ENCODE data around the gene OSBPL6.
"Not testable (repeated sequence)": the region's sequence is repeated elsewhere in the genome, so short reads cannot be mapped to it uniquely, and the experiment has no call there.

The OSBPL6 gene

GRCh38 chr2:178315488-178315948 is 121.2 kb downstream of the OSBPL6 start:
- Histone ChIP-seq H3K4me3 (IDR thresholded peaks at IDR 0.05; ENCODE audit: insufficient read depth, low read depth, low read length) (no peak overlapping the region), H3K4me1 (ENCODE audit: low read depth, poor library complexity, severe bottlenecking) (no peaks in the 10 kb centered on the region), H3K4me2 (no peak overlapping the region), H4K20me1 (ENCODE audit: insufficient read depth) (no peaks in the 10 kb centered on the region), H3K79me2 (ENCODE audit: insufficient read depth, low read depth) (no peaks in the 10 kb centered on the region), H3K27me3 (ENCODE audit: insufficient read depth, low read depth) (no peaks in the 10 kb centered on the region), H3K9ac (no peak overlapping the region), H3K36me3 (ENCODE audit: insufficient read depth) (no peaks in the 10 kb centered on the region), H3K27ac (no peak overlapping the region), H2AFZ (ENCODE audit: low read depth) (no peak overlapping the region)
- TF ChIP-seq, protein P1, sequence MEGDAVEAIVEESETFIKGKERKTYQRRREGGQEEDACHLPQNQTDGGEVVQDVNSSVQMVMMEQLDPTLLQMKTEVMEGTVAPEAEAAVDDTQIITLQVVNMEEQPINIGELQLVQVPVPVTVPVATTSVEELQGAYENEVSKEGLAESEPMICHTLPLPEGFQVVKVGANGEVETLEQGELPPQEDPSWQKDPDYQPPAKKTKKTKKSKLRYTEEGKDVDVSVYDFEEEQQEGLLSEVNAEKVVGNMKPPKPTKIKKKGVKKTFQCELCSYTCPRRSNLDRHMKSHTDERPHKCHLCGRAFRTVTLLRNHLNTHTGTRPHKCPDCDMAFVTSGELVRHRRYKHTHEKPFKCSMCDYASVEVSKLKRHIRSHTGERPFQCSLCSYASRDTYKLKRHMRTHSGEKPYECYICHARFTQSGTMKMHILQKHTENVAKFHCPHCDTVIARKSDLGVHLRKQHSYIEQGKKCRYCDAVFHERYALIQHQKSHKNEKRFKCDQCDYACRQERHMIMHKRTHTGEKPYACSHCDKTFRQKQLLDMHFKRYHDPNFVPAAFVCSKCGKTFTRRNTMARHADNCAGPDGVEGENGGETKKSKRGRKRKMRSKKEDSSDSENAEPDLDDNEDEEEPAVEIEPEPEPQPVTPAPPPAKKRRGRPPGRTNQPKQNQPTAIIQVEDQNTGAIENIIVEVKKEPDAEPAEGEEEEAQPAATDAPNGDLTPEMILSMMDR (conservative IDR thresholded peaks at IDR 0.05; ENCODE audit: low read depth, low read length), result no peak

GRCh38 chr2:178317811-178318210 is 123.5 kb downstream of the OSBPL6 start:
- no peaks in the 10 kb centered on the region for H3K36me3 ChIP-seq (ENCODE audit: insufficient read depth)
- H3K27me3 ChIP-seq (ENCODE audit: insufficient read depth, low read depth), result no peaks in the 10 kb centered on the region
- no peak overlapping the region for H3K9ac ChIP-seq
- no peak overlapping the region for H3K4me2 ChIP-seq
- H3K4me3 ChIP-seq (IDR thresholded peaks at IDR 0.05; ENCODE audit: insufficient read depth, low read depth, low read length), result no peak overlapping the region
- no peaks in the 10 kb centered on the region for H4K20me1 ChIP-seq (ENCODE audit: insufficient read depth)
- H3K79me2 ChIP-seq (ENCODE audit: insufficient read depth, low read depth), result no peaks in the 10 kb centered on the region
- H2AFZ ChIP-seq (ENCODE audit: low read depth), result no peak overlapping the region
- no peaks in the 10 kb centered on the region for H3K4me1 ChIP-seq (ENCODE audit: low read depth, poor library complexity, severe bottlenecking)
- TF ChIP-seq, protein P1 (conservative IDR thresholded peaks at IDR 0.05; ENCODE audit: low read depth, low read length), result no peak
- H3K27ac ChIP-seq, result no peak overlapping the region

- Histone ChIP-seq H3K79me2 (ENCODE audit: insufficient read depth, low read depth) (no peaks in the 10 kb centered on the region), H3K36me3 (ENCODE audit: insufficient read depth) (no peaks in the 10 kb centered on the region), H3K27ac (no peak overlapping the region), H2AFZ (ENCODE audit: low read depth) (no peak overlapping the region), H3K27me3 (ENCODE audit: insufficient read depth, low read depth) (no peaks in the 10 kb centered on the region), H3K4me1 (ENCODE audit: low read depth, poor library complexity, severe bottlenecking) (peaks cover 2% of the 10 kb centered on the region), H3K4me3 (IDR thresholded peaks at IDR 0.05; ENCODE audit: insufficient read depth, low read depth, low read length) (no peak overlapping the region), H3K9ac (no peak overlapping the region), H4K20me1 (ENCODE audit: insufficient read depth) (no peaks in the 10 kb centered on the region), H3K4me2 (no peak overlapping the region)
- TF ChIP-seq, protein P1 (conservative IDR thresholded peaks at IDR 0.05; ENCODE audit: low read depth, low read length), result no peak
These were observed 125.8 kb downstream of the OSBPL6 start for GRCh38 chr2:178320011-178320585.

GRCh38 chr2:178322068-178322467 is 127.8 kb downstream of the OSBPL6 start:
- TF ChIP-seq, protein P1 (conservative IDR thresholded peaks at IDR 0.05; ENCODE audit: low read depth, low read length), result no peak
- H2AFZ ChIP-seq (ENCODE audit: low read depth), result no peak overlapping the region
- H3K36me3 ChIP-seq (ENCODE audit: insufficient read depth), result no peaks in the 10 kb centered on the region
- no peak overlapping the region for H3K4me3 ChIP-seq (IDR thresholded peaks at IDR 0.05; ENCODE audit: insufficient read depth, low read depth, low read length)
- no peak overlapping the region for H3K9ac ChIP-seq
- H3K79me2 ChIP-seq (ENCODE audit: insufficient read depth, low read depth), result no peaks in the 10 kb centered on the region
- H3K4me2 ChIP-seq, result no peak overlapping the region
- H3K4me1 ChIP-seq (ENCODE audit: low read depth, poor library complexity, severe bottlenecking), result peaks cover 21% of the 10 kb centered on the region
- no peak overlapping the region for H3K27ac ChIP-seq
- H3K27me3 ChIP-seq (ENCODE audit: insufficient read depth, low read depth), result no peaks in the 10 kb centered on the region
- no peaks in the 10 kb centered on the region for H4K20me1 ChIP-seq (ENCODE audit: insufficient read depth)

GRCh38 chr2:178323331-178323730 is 129.0 kb downstream of the OSBPL6 start:
- not testable (repeated sequence) for H3K36me3 ChIP-seq (ENCODE audit: insufficient read depth); H3K4me2 ChIP-seq; H3K9ac ChIP-seq; H3K27me3 ChIP-seq (ENCODE audit: insufficient read depth, low read depth); H4K20me1 ChIP-seq (ENCODE audit: insufficient read depth); H3K4me3 ChIP-seq (IDR thresholded peaks at IDR 0.05; ENCODE audit: insufficient read depth, low read depth, low read length); H2AFZ ChIP-seq (ENCODE audit: low read depth); H3K79me2 ChIP-seq (ENCODE audit: insufficient read depth, low read depth); H3K27ac ChIP-seq
- peaks cover 33% of the 10 kb centered on the region for H3K4me1 ChIP-seq (ENCODE audit: low read depth, poor library complexity, severe bottlenecking)

Data from KMS-11 (cell line).